DOHH2 (cell line): ENCODE results near the gene DIP2C.

Experiments
- EZH2phosphoT487 ChIP-seq: fragments of 200-600 bp; sonication (generic); IDR thresholded peaks from 2 replicates; pipeline ENCODE4 v1.6.1; 2017; ENCODE audit warnings: borderline replicate concordance, mild to moderate bottlenecking, antibody characterized with exemption, low read length, moderate library complexity, mixed read lengths
- TF ChIP-seq, protein P1 (sequence below): fragments of 200-600 bp; sonication (generic); IDR thresholded peaks from one replicate; pipeline ENCODE4 v1.5.1; 2014; ENCODE audit warnings: antibody characterized with exemption, mild to moderate bottlenecking, low read depth, low read length; ENCODE audit not compliant: poor library complexity, severe bottlenecking

DNA sequence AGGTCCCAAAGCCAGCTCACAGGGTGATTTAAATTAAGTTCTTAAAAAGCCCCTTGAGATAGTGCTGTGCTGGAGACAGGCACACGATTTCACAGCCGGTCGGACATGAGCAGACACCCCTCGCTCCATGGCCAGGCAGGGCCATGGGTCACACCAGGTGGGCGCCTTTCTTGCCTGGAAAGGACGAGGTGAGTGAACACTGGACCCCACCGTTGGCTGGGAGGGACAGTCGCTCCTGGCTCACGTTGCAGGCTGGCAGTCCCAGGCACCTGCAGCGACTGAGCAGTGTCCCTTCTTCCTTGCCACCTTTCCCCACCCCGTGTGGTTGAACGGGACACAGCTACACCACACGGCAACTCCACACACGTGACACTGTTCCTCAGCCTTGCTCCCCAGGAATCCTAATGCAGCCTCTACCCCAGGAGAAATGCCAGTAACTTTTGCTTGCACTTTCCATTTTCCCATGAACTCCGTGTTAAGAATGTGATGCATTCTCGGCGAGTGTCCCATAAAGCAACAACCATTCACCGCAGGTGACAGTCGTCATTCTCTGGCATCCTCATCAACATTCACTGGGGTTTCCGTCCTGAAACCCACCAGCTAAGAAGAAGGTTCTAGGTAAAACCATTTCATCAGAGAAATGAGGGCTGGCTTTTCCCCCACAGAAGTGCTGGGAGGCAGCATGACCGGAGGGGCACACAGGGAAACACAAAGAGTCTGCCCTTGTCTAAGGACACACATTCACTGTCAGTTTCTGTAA, 336.8 kb downstream of the DIP2C start:
- TF ChIP-seq, protein P1, sequence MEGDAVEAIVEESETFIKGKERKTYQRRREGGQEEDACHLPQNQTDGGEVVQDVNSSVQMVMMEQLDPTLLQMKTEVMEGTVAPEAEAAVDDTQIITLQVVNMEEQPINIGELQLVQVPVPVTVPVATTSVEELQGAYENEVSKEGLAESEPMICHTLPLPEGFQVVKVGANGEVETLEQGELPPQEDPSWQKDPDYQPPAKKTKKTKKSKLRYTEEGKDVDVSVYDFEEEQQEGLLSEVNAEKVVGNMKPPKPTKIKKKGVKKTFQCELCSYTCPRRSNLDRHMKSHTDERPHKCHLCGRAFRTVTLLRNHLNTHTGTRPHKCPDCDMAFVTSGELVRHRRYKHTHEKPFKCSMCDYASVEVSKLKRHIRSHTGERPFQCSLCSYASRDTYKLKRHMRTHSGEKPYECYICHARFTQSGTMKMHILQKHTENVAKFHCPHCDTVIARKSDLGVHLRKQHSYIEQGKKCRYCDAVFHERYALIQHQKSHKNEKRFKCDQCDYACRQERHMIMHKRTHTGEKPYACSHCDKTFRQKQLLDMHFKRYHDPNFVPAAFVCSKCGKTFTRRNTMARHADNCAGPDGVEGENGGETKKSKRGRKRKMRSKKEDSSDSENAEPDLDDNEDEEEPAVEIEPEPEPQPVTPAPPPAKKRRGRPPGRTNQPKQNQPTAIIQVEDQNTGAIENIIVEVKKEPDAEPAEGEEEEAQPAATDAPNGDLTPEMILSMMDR, result no peak
- TF ChIP-seq EZH2phosphoT487, result no peak
